ENCODE measurements around the gene NOTCH2. TPM values are rescaled to one million over a fixed set of nuclear protein-coding genes. Genes with fewer than 3 reads are reported as not detected.

The NOTCH2 gene
- polyA plus RNA-seq, 1 experiment, result 40.7 TPM

- CTCF ChIA-PET, result interaction anchor here (1.1 to 3.3 kb wide), 3 partner anchors 14 to 18 kb away, joined by 3 to 27 read pairs (median 4); no protein-coding TSS in a partner anchor
- H3K36me3 ChIP-seq (ENCODE audit: control insufficient read depth, insufficient read depth, low read length), result peaks cover 17% of the 10 kb centered on the region
Observed at GRCh38 chr1:119966681-119967080, 102.8 kb downstream of the NOTCH2 start.

GRCh38 chr1:119966020-119966419 lies 103.4 kb downstream of the NOTCH2 start:
- CTCF ChIA-PET, result interaction anchor here (1.1 to 3.3 kb wide), 3 partner anchors 15 to 96 kb away, joined by 3 to 27 read pairs (median 4); no protein-coding TSS in a partner anchor
- DNase-seq (ENCODE audit: low read depth), result no peak

More at GRCh38 chr1:119966681-119967080, 102.8 kb downstream of the NOTCH2 start:
- POLR2A ChIA-PET, result no interaction called here
- Histone ChIP-seq H3K27me3 (ENCODE audit: control insufficient read depth, insufficient read depth, low read length) (no peaks in the 10 kb centered on the region), H3K4me3 (ENCODE audit: low read depth, low read length) (no peak overlapping the region)
- DNase-seq (ENCODE audit: low read depth), result no peak
- no peak for TF ChIP-seq CTCF (IDR thresholded peaks at IDR 0.05; ENCODE audit: insufficient read depth, low read depth, low read length)

GRCh38 chr1:119964673-119965363 lies 104.6 kb downstream of the NOTCH2 start:
- ChIA-PET CTCF (interaction anchor here (1.1 to 3.3 kb wide), 2 partner anchors 16 to 95 kb away, joined by 3 to 27 read pairs; no protein-coding TSS in a partner anchor), POLR2A (no interaction called here)
- peak; percentile 31 for DNase-seq (ENCODE audit: low read depth)
- Histone ChIP-seq H3K36me3 (ENCODE audit: control insufficient read depth, insufficient read depth, low read length) (peaks cover 16% of the 10 kb centered on the region), H3K4me3 (ENCODE audit: low read depth, low read length) (no peak overlapping the region), H3K27me3 (ENCODE audit: control insufficient read depth, insufficient read depth, low read length) (no peaks in the 10 kb centered on the region)
- TF ChIP-seq CTCF (IDR thresholded peaks at IDR 0.05; ENCODE audit: insufficient read depth, low read depth, low read length), result no peak

More at GRCh38 chr1:119966020-119966419, 103.4 kb downstream of the NOTCH2 start:
- TF ChIP-seq CTCF (IDR thresholded peaks at IDR 0.05; ENCODE audit: insufficient read depth, low read depth, low read length), result no peak
- H3K4me3 ChIP-seq (ENCODE audit: low read depth, low read length), result no peak overlapping the region
- H3K36me3 ChIP-seq (ENCODE audit: control insufficient read depth, insufficient read depth, low read length), result peaks cover 16% of the 10 kb centered on the region
- POLR2A ChIA-PET, result no interaction called here
- no peaks in the 10 kb centered on the region for H3K27me3 ChIP-seq (ENCODE audit: control insufficient read depth, insufficient read depth, low read length)

- H3K36me3 ChIP-seq (ENCODE audit: control insufficient read depth, insufficient read depth, low read length), result peaks cover 9% of the 10 kb centered on the region
- CTCF ChIA-PET, result no interaction called here
- no peak for DNase-seq (ENCODE audit: low read depth)
- no peak for TF ChIP-seq CTCF (IDR thresholded peaks at IDR 0.05; ENCODE audit: insufficient read depth, low read depth, low read length)
- POLR2A ChIA-PET, result no interaction called here
- H3K27me3 ChIP-seq (ENCODE audit: control insufficient read depth, insufficient read depth, low read length), result no peaks in the 10 kb centered on the region
- H3K4me3 ChIP-seq (ENCODE audit: low read depth, low read length), result no peak overlapping the region
Observed at GRCh38 chr1:119962296-119962968, 107.0 kb downstream of the NOTCH2 start.

GRCh38 chr1:119960501-119960900 lies 109.0 kb downstream of the NOTCH2 start:
- DNase-seq (ENCODE audit: low read depth), result no peak
- CTCF ChIA-PET, result interaction anchor here (1.3 to 1.5 kb wide), 2 partner anchors 12 kb away, joined by 4 to 6 read pairs; no protein-coding TSS in a partner anchor

More at GRCh38 chr1:119960501-119960900, 109.0 kb downstream of the NOTCH2 start:
- TF ChIP-seq CTCF (IDR thresholded peaks at IDR 0.05; ENCODE audit: insufficient read depth, low read depth, low read length), result no peak
- no peaks in the 10 kb centered on the region for H3K27me3 ChIP-seq (ENCODE audit: control insufficient read depth, insufficient read depth, low read length)
- POLR2A ChIA-PET, result no interaction called here
- peaks cover 4% of the 10 kb centered on the region for H3K36me3 ChIP-seq (ENCODE audit: control insufficient read depth, insufficient read depth, low read length)
- no peak overlapping the region for H3K4me3 ChIP-seq (ENCODE audit: low read depth, low read length)
